ENCODE results near the gene MYOZ1.

MYOZ1 gene

GRCh38 chr10:73634421-73634820, 6.9 kb downstream of the MYOZ1 start:
- Histone ChIP-seq H3K79me2 (ENCODE audit: control insufficient read depth, insufficient read depth, low read length) (no peaks in the 10 kb centered on the region), H2BK15ac (replicated peaks; ENCODE audit: low read depth) (no peak overlapping the region), H3K36me3 (ENCODE audit: control insufficient read depth, insufficient read depth, low read length) (no peaks in the 10 kb centered on the region), H2AK5ac (ENCODE audit: low read length) (no peak overlapping the region), H3K23ac (ENCODE audit: low read length) (peak overlapping the region; percentile 45), H3K4ac (ENCODE audit: low read depth, low read length) (no peak overlapping the region), H3K27me3 (ENCODE audit: insufficient read depth, low read length, poor library complexity) (no peaks in the 10 kb centered on the region), H3K4me3 (ENCODE audit: low read length) (no peak overlapping the region), H3K79me1 (ENCODE audit: low read length) (no peaks in the 10 kb centered on the region), H2BK5ac (ENCODE audit: low read length) (no peak overlapping the region), H2BK120ac (ENCODE audit: low read depth, low read length) (no peak overlapping the region), H4K8ac (ENCODE audit: low read depth, low read length) (no peak overlapping the region), H3K4me1 (ENCODE audit: control insufficient read depth, low read depth, low read length) (no peaks in the 10 kb centered on the region), H3K4me2 (ENCODE audit: low read length) (no peak overlapping the region), H3K27ac (ENCODE audit: low read depth, low read length) (no peak overlapping the region), H3K56ac (ENCODE audit: low read length) (no peak overlapping the region), H4K5ac (ENCODE audit: low read length) (no peak overlapping the region), H3K18ac (ENCODE audit: low read length) (no peak overlapping the region), H3K9ac (ENCODE audit: low read length) (no peak overlapping the region)
- no peak for DNase-seq
- no CpG with 5 or more reads among the region's 5 CpGs for WGBS (ENCODE audit: extremely low coverage, insufficient coverage, low lambda C conversion rate)

DNA sequence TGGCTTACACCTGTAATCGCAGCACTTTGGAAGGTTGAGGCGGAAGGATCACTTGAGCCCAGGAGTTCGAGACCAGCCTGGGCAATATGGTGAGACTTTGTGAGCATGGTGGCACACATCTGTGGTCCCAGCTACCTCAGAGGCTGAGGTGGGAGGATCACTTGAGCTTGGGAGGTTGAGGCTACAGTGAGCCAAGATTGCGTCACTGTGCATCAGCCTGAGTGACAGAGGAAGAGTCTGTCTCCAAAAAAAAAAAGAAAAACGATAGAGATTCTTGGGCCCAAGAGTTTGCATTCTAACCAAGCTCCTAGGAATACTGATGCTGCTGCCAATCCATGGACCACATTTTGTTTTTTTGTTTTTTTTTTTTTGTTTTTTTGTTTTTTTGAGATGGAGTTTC, 12.1 kb downstream of the MYOZ1 start:
- WGBS (ENCODE audit: extremely low coverage, insufficient coverage, low lambda C conversion rate): no CpG with 5 or more reads among the region's 5 CpGs
- no peak overlapping the region for H2BK5ac ChIP-seq (ENCODE audit: low read length)
- H3K23ac ChIP-seq (ENCODE audit: low read length): no peak overlapping the region
- H3K27ac ChIP-seq (ENCODE audit: low read depth, low read length): no peak overlapping the region
- no peak overlapping the region for H3K56ac ChIP-seq (ENCODE audit: low read length)
- no peaks in the 10 kb centered on the region for H3K27me3 ChIP-seq (ENCODE audit: insufficient read depth, low read length, poor library complexity)
- H2BK120ac ChIP-seq (ENCODE audit: low read depth, low read length): no peak overlapping the region
- no peak overlapping the region for H4K5ac ChIP-seq (ENCODE audit: low read length)
- H3K4me3 ChIP-seq (ENCODE audit: low read length): no peak overlapping the region
- no peak overlapping the region for H3K9ac ChIP-seq (ENCODE audit: low read length)
- no peaks in the 10 kb centered on the region for H3K79me2 ChIP-seq (ENCODE audit: control insufficient read depth, insufficient read depth, low read length)
- H3K4ac ChIP-seq (ENCODE audit: low read depth, low read length): no peak overlapping the region
- H3K4me1 ChIP-seq (ENCODE audit: control insufficient read depth, low read depth, low read length): no peaks in the 10 kb centered on the region
- no peaks in the 10 kb centered on the region for H3K79me1 ChIP-seq (ENCODE audit: low read length)
- H3K18ac ChIP-seq (ENCODE audit: low read length): no peak overlapping the region
- H4K8ac ChIP-seq (ENCODE audit: low read depth, low read length): no peak overlapping the region
- H2BK15ac ChIP-seq (replicated peaks; ENCODE audit: low read depth): no peak overlapping the region
- no peak overlapping the region for H3K4me2 ChIP-seq (ENCODE audit: low read length)
- no peaks in the 10 kb centered on the region for H3K36me3 ChIP-seq (ENCODE audit: control insufficient read depth, insufficient read depth, low read length)
- no peak overlapping the region for H2AK5ac ChIP-seq (ENCODE audit: low read length)
- DNase-seq: no peak

GRCh38 chr10:73628405-73628804, 12.9 kb downstream of the MYOZ1 start:
- H3K9ac ChIP-seq (ENCODE audit: low read length): no peak overlapping the region
- H3K79me2 ChIP-seq (ENCODE audit: control insufficient read depth, insufficient read depth, low read length): no peaks in the 10 kb centered on the region
- H2AK5ac ChIP-seq (ENCODE audit: low read length): no peak overlapping the region
- no peak overlapping the region for H3K23ac ChIP-seq (ENCODE audit: low read length)
- H4K5ac ChIP-seq (ENCODE audit: low read length): no peak overlapping the region
- H3K79me1 ChIP-seq (ENCODE audit: low read length): no peaks in the 10 kb centered on the region
- H2BK120ac ChIP-seq (ENCODE audit: low read depth, low read length): no peak overlapping the region
- H3K27me3 ChIP-seq (ENCODE audit: insufficient read depth, low read length, poor library complexity): no peaks in the 10 kb centered on the region
- no peak overlapping the region for H3K4ac ChIP-seq (ENCODE audit: low read depth, low read length)
- H3K56ac ChIP-seq (ENCODE audit: low read length): no peak overlapping the region
- H3K4me2 ChIP-seq (ENCODE audit: low read length): no peak overlapping the region
- H3K27ac ChIP-seq (ENCODE audit: low read depth, low read length): no peak overlapping the region
- no peak overlapping the region for H4K8ac ChIP-seq (ENCODE audit: low read depth, low read length)
- no CpG with 5 or more reads among the region's 7 CpGs for WGBS (ENCODE audit: extremely low coverage, insufficient coverage, low lambda C conversion rate)
- no peak overlapping the region for H3K18ac ChIP-seq (ENCODE audit: low read length)
- H3K4me1 ChIP-seq (ENCODE audit: control insufficient read depth, low read depth, low read length): no peaks in the 10 kb centered on the region
- H2BK15ac ChIP-seq (replicated peaks; ENCODE audit: low read depth): no peak overlapping the region
- no peak overlapping the region for H3K4me3 ChIP-seq (ENCODE audit: low read length)
- no peak overlapping the region for H2BK5ac ChIP-seq (ENCODE audit: low read length)
- no peaks in the 10 kb centered on the region for H3K36me3 ChIP-seq (ENCODE audit: control insufficient read depth, insufficient read depth, low read length)
- no peak for DNase-seq

GRCh38 chr10:73627300-73627699, 14.0 kb downstream of the MYOZ1 start:
- Histone ChIP-seq H2BK15ac (replicated peaks; ENCODE audit: low read depth) (no peak overlapping the region), H3K18ac (ENCODE audit: low read length) (no peak overlapping the region), H3K36me3 (ENCODE audit: control insufficient read depth, insufficient read depth, low read length) (no peaks in the 10 kb centered on the region), H4K8ac (ENCODE audit: low read depth, low read length) (peak overlapping the region; percentile 59), H3K27ac (ENCODE audit: low read depth, low read length) (no peak overlapping the region), H2AK5ac (ENCODE audit: low read length) (no peak overlapping the region), H3K79me1 (ENCODE audit: low read length) (no peaks in the 10 kb centered on the region), H3K9ac (ENCODE audit: low read length) (no peak overlapping the region), H3K4ac (ENCODE audit: low read depth, low read length) (no peak overlapping the region), H3K23ac (ENCODE audit: low read length) (no peak overlapping the region), H3K4me1 (ENCODE audit: control insufficient read depth, low read depth, low read length) (no peaks in the 10 kb centered on the region), H3K4me2 (ENCODE audit: low read length) (no peak overlapping the region), H3K27me3 (ENCODE audit: insufficient read depth, low read length, poor library complexity) (no peaks in the 10 kb centered on the region), H2BK5ac (ENCODE audit: low read length) (no peak overlapping the region), H2BK120ac (ENCODE audit: low read depth, low read length) (no peak overlapping the region), H3K79me2 (ENCODE audit: control insufficient read depth, insufficient read depth, low read length) (no peaks in the 10 kb centered on the region), H3K4me3 (ENCODE audit: low read length) (no peak overlapping the region), H4K5ac (ENCODE audit: low read length) (no peak overlapping the region), H3K56ac (ENCODE audit: low read length) (no peak overlapping the region)
- WGBS (ENCODE audit: extremely low coverage, insufficient coverage, low lambda C conversion rate): no CpG with 5 or more reads among the region's 6 CpGs
- DNase-seq: no peak

DNA sequence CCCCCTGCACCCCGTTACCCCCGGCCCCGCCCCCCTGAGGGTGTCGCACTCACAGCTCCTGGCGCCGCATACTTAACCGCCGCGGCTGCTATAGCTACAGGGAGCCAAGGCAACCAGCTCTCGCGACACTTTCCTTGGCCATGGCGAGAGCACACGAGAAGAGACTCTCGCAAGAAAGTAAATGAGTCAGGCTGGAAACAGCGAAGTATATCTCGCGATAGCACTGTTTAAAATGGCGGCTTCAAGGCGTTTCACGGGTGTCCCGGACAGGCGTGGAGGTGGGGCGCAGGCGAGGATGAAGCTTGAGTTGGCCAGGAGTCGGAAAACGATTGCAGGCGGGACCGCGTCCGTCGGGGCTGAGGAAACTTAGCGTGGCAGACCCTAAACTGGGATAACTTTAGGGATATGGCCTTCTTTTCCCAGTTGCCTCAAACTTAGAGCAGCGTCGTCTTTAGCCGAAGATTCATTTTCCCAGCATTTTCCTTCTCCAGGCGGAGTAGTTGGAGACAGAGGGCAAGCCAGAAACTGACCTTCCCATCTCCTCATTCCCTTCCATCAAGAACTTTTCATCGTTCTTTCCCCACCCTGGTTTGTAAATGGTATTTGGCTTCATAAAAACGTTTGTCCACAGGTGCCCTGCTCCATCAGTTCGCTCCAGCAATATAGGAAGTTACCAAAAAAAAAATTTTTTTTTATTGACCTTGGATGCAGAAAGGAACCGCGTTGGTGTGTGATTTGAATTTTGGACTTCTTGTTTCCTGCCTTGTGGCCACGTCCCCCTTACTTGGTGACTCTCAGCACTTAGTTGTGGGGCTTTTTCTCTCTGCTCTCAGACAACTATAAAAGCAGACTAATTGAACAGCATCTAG, 15.2 kb downstream of the MYOZ1 start:
- H4K8ac ChIP-seq (ENCODE audit: low read depth, low read length): no peak overlapping the region
- H2BK15ac ChIP-seq (replicated peaks; ENCODE audit: low read depth): no peak overlapping the region
- peak overlapping the region; percentile 46 for H3K18ac ChIP-seq (ENCODE audit: low read length)
- peak overlapping the region; percentile 60 for H3K27ac ChIP-seq (ENCODE audit: low read depth, low read length)
- peak overlapping the region; percentile 54 for H3K4me2 ChIP-seq (ENCODE audit: low read length)
- H3K9ac ChIP-seq (ENCODE audit: low read length): peak overlapping the region; percentile 90
- DNase-seq: peak; percentile 99
- no peaks in the 10 kb centered on the region for H3K4me1 ChIP-seq (ENCODE audit: control insufficient read depth, low read depth, low read length)
- peak overlapping the region; percentile 2 for H2AK5ac ChIP-seq (ENCODE audit: low read length)
- H2BK5ac ChIP-seq (ENCODE audit: low read length): peak overlapping the region; percentile 52
- H3K36me3 ChIP-seq (ENCODE audit: control insufficient read depth, insufficient read depth, low read length): no peaks in the 10 kb centered on the region
- no peaks in the 10 kb centered on the region for H3K27me3 ChIP-seq (ENCODE audit: insufficient read depth, low read length, poor library complexity)
- H4K5ac ChIP-seq (ENCODE audit: low read length): peak overlapping the region; percentile 89
- peak overlapping the region; percentile 94 for H3K56ac ChIP-seq (ENCODE audit: low read length)
- H3K4ac ChIP-seq (ENCODE audit: low read depth, low read length): peak overlapping the region; percentile 83
- no peak overlapping the region for H3K23ac ChIP-seq (ENCODE audit: low read length)
- no peak overlapping the region for H2BK120ac ChIP-seq (ENCODE audit: low read depth, low read length)
- no CpG with 5 or more reads among the region's 42 CpGs for WGBS (ENCODE audit: extremely low coverage, insufficient coverage, low lambda C conversion rate)
- peak overlapping the region; percentile 95 for H3K4me3 ChIP-seq (ENCODE audit: low read length)
- no peaks in the 10 kb centered on the region for H3K79me1 ChIP-seq (ENCODE audit: low read length)
- no peaks in the 10 kb centered on the region for H3K79me2 ChIP-seq (ENCODE audit: control insufficient read depth, insufficient read depth, low read length)

Measured in mesendoderm (in vitro differentiated cells).